GM13976 (cell line): ENCODE results near the gene DRD4.

ENCODE experiments used
- DNase-seq: peaks from one replicate; pipeline ENCODE4 v3.0.0; 2012; ENCODE audit warnings: low spot score
- CTCF ChIP-seq: IDR thresholded peaks from 2 replicates; pipeline ENCODE4 v1.5.1; 2012; ENCODE audit warnings: borderline replicate concordance, mild to moderate bottlenecking; ENCODE audit not compliant: insufficient read depth; ENCODE audit errors: extremely low read depth, missing control alignments, control extremely low read depth
- in situ Hi-C: fragments of 300-500 bp; cut with MboI; formaldehyde crosslinking; loops from one replicate; pipeline ENCODE4 v1.12.0; 2022; ENCODE audit warnings: low sequenced_read_pairs, mixed read lengths, inconsistent platforms; ENCODE audit not compliant: unreplicated experiment

Gene DRD4

GRCh38 chr11:601573-602245 is 35.4 kb upstream of the DRD4 start:
- no peak for DNase-seq
- no peak for TF ChIP-seq CTCF
- in situ Hi-C loops = no loop called here

- in situ Hi-C loops = no loop called here
- no peak for DNase-seq
These were observed 33.9 kb upstream of the DRD4 start for GRCh38 chr11:603154-603553.

GRCh38 chr11:605286-606129 is 31.6 kb upstream of the DRD4 start:
- DNase-seq = no peak
- in situ Hi-C loops = no loop called here
- TF ChIP-seq CTCF = no peak

More at GRCh38 chr11:603154-603553, 33.9 kb upstream of the DRD4 start:
- TF ChIP-seq CTCF = no peak

GRCh38 chr11:606245-606644 is 30.8 kb upstream of the DRD4 start:
- DNase-seq = no peak
- in situ Hi-C loops = no loop called here
- no peak for TF ChIP-seq CTCF

GRCh38 chr11:607020-607780 is 29.9 kb upstream of the DRD4 start:
- TF ChIP-seq CTCF = no peak
- in situ Hi-C loops = no loop called here

GRCh38 chr11:607971-608659 is 29.0 kb upstream of the DRD4 start:
- TF ChIP-seq CTCF = no peak
- in situ Hi-C loops = no loop called here

More at GRCh38 chr11:607020-607780, 29.9 kb upstream of the DRD4 start:
- DNase-seq = no peak

More at GRCh38 chr11:607971-608659, 29.0 kb upstream of the DRD4 start:
- no peak for DNase-seq
